Mucosa of stomach (tissue), 1 donor: ENCODE measurements around the gene NPM3.
A peak's percentile ranks its signal among the peaks of the same experiment; 100 is the strongest.
"Not testable (repeated sequence)": the region's sequence is repeated elsewhere in the genome, so short reads cannot be mapped to it uniquely, and the experiment has no call there.

ENCODE experiments used
- H3K27me3 ChIP-seq: one replicate; pipeline ENCODE4 v1.7.0; 2013; ENCODE audit warnings: mild to moderate bottlenecking, low read length; ENCODE audit not compliant: control insufficient read depth, insufficient read depth
- H3K36me3 ChIP-seq: one replicate; pipeline ENCODE4 v1.7.0; 2013; ENCODE audit warnings: low read length; ENCODE audit not compliant: control insufficient read depth, insufficient read depth
- H3K4me1 ChIP-seq: one replicate; pipeline ENCODE4 v1.7.0; 2013; ENCODE audit warnings: mild to moderate bottlenecking, low read length; ENCODE audit not compliant: control insufficient read depth, insufficient read depth
- H3K4me3 ChIP-seq: one replicate; pipeline ENCODE4 v1.7.0; 2013; ENCODE audit warnings: low read length
- H3K9ac ChIP-seq: one replicate; pipeline ENCODE4 v1.7.0; 2013; ENCODE audit warnings: mild to moderate bottlenecking, low read length, moderate library complexity
- H3K9me3 ChIP-seq: one replicate; pipeline ENCODE4 v1.7.0; 2013; ENCODE audit warnings: mild to moderate bottlenecking, low read length, moderate library complexity; ENCODE audit not compliant: control insufficient read depth
- donor health status: Pancreatic carcinoma.

Gene NPM3

DNA sequence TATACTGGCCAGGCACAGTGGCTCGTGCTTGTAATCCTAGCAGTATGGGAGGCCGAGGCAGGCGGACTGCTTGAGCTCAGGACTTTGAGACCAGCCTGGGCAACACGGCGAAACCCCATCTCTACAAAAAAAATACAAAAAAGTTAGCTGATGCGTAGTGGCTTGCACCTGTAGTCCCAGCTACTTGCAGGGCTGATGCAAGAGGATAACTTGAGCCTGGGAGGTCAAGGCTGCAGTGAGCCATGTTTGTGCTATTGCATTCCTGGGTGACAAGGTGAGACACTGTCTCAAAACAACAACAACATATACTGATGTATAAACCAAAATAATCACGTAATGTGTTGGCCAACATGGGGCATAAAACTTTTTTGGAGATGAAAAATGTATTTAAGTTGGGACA lies 6.4 kb upstream of the NPM3 start:
- Histone ChIP-seq H3K9ac (no peak overlapping the region), H3K36me3 (peaks cover 11% of the 10 kb centered on the region), H3K4me1 (no peaks in the 10 kb centered on the region), H3K9me3 (no peaks in the 10 kb centered on the region), H3K4me3 (no peak overlapping the region), H3K27me3 (no peaks in the 10 kb centered on the region)

DNA sequence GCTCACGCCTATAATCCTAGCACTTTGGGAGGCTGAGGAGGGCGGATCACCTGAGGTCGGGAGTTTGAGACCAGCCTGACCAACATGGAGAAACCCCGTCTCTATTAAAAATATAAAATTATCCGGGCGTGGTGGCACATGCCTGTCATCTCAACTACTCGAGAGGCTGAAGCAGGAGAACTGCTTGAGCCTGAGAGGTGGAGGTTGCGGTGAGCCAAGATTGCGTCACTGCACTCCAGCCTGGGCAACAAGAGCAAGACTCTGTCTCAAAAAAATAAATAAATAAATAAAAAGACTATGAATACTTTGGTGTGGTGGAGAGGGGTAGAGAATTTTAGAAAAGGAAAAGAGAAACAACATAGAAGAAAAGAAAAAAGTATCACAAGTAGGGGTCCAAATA lies 6.0 kb upstream of the NPM3 start:
- not testable (repeated sequence) for H3K9me3 ChIP-seq, H3K9ac ChIP-seq, H3K4me1 ChIP-seq, H3K4me3 ChIP-seq, H3K27me3 ChIP-seq
- H3K36me3 ChIP-seq, result peaks cover 11% of the 10 kb centered on the region

DNA sequence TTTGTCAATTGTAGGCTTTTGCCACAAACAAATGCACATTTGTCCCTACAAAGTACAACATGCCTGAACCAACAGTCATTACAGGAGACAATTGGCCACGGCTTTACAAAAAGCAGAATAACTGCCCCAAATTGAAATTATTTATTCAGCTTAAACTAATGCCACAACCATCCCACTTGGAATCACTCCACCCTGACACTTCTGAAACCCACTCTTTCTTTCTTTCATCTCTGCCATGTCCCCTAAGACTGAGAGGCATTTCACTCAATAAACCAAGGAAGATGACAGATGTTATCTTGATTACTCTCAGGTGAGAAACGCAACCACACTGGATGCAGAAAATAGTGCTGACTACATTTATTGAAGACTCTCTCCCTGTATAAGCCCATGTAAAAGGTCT lies 2.6 kb upstream of the NPM3 start:
- Histone ChIP-seq H3K4me3 (no peak overlapping the region), H3K4me1 (peaks cover 20% of the 10 kb centered on the region), H3K36me3 (peaks cover 11% of the 10 kb centered on the region), H3K27me3 (no peaks in the 10 kb centered on the region), H3K9me3 (no peaks in the 10 kb centered on the region), H3K9ac (no peak overlapping the region)

DNA sequence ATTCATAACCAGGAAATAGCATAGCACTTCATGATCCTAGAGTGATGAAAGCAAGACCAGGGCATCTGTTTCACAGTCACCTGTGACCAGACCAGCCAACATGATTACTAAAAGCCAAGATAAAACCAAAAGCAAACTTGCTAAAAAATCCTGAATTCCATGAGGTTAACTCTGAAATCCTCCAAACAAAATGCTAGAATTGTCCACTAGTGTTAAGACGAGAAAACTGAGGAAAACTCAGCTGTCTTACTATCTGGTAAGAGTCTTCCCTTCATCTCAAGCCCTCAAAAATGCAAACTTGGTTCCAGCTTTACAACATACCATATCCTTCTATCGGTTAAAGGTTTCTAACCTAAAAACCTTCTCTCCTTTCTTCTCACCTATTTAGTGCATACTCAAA lies 1.3 kb upstream of the NPM3 start:
- Histone ChIP-seq H3K9ac (no peak overlapping the region), H3K4me3 (no peak overlapping the region), H3K27me3 (peaks cover 5% of the 10 kb centered on the region), H3K9me3 (no peaks in the 10 kb centered on the region), H3K36me3 (peaks cover 11% of the 10 kb centered on the region), H3K4me1 (peaks cover 31% of the 10 kb centered on the region)

DNA sequence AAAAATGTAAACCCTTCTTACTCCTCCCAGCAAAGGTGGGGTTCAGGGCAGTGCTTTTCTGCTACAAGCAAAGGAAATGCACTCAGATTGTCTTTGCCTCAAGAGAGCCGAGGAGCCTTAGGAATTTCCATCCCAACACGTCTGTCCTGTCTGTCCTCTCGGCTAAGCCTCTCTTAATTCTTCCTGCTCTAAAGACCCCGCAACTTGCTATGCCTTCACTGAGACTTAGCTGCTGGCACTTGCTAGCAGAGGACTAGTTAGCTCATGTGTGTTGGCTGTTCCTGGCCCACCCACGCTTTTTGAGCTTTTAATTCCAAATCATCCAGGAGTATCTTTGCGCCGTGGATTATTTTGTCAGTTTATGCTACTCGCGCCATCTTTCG lies 481 bp upstream of the NPM3 start:
- Histone ChIP-seq H3K4me3 (no peak overlapping the region), H3K9me3 (no peaks in the 10 kb centered on the region), H3K27me3 (peaks cover 9% of the 10 kb centered on the region), H3K36me3 (peaks cover 11% of the 10 kb centered on the region), H3K4me1 (peaks cover 40% of the 10 kb centered on the region), H3K9ac (peak overlapping the region; percentile 54)

DNA sequence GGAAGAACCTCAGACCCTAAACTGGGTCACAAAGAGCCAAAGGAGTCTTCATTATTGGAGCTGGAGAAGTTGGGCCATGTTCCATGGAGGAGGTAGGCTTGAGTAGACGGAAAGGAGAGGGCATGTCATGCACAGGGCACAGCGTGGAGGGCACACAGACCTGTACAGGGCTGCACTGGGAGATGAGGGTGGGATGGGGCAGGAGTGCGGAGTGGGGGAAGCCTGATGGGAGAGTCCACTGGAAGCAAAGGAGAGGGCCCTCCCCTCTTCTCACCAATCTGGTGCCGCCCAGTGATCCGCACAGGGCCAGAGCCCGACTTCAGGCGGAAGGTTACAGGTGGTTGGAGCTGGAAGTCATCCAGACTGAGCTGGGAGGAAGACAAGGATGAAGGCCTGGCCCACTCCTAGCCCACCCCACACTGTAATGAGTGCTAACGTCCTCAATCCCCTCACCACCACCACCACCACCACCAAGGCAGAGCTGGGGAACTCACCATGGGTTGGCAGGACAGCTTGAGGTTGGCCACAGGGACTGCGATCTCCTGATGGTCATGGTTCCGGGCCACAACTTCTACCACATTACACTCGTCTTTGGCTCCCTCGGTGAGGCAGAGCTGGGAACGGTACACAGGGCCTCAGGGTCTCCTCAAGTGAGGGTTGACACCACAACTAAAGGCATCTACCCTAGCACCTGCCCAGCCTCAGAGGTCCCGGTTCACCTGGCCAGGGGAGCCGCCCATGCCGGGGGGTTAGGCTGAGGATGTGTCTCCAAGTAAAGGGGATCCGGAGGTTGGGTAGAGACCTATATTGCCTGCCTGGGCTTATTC lies 1.0 kb downstream of the NPM3 start:
- Histone ChIP-seq H3K9ac (peak overlapping the region; percentile 29), H3K4me1 (peaks cover 55% of the 10 kb centered on the region)

DNA sequence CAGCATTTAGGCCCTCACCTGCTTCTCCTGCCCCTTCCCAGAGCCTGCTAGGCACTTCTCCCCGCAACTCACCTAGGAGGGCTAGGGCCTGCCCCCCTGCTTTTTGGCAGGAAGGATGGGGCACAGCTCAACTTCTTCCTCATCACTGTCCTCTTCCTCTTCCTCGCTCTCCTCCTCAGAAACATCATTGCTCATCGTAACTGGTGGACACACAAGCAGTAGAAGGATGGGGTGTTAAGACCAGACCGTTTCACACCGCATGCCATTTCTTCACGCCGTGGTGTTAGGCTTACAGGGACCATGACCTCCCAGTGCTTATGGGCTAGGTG lies 1.6 kb downstream of the NPM3 start:
- no peak overlapping the region for H3K4me3 ChIP-seq
- peaks cover 22% of the 10 kb centered on the region for H3K27me3 ChIP-seq
- no peak overlapping the region for H3K9ac ChIP-seq
- peaks cover 55% of the 10 kb centered on the region for H3K4me1 ChIP-seq
- H3K9me3 ChIP-seq, result no peaks in the 10 kb centered on the region
- peaks cover 5% of the 10 kb centered on the region for H3K36me3 ChIP-seq

More for the DNA sequence above, 1.0 kb downstream of the NPM3 start:
- Histone ChIP-seq H3K9me3 (no peaks in the 10 kb centered on the region), H3K4me3 (peak overlapping the region; percentile 16), H3K36me3 (peaks cover 6% of the 10 kb centered on the region), H3K27me3 (peaks cover 16% of the 10 kb centered on the region)

DNA sequence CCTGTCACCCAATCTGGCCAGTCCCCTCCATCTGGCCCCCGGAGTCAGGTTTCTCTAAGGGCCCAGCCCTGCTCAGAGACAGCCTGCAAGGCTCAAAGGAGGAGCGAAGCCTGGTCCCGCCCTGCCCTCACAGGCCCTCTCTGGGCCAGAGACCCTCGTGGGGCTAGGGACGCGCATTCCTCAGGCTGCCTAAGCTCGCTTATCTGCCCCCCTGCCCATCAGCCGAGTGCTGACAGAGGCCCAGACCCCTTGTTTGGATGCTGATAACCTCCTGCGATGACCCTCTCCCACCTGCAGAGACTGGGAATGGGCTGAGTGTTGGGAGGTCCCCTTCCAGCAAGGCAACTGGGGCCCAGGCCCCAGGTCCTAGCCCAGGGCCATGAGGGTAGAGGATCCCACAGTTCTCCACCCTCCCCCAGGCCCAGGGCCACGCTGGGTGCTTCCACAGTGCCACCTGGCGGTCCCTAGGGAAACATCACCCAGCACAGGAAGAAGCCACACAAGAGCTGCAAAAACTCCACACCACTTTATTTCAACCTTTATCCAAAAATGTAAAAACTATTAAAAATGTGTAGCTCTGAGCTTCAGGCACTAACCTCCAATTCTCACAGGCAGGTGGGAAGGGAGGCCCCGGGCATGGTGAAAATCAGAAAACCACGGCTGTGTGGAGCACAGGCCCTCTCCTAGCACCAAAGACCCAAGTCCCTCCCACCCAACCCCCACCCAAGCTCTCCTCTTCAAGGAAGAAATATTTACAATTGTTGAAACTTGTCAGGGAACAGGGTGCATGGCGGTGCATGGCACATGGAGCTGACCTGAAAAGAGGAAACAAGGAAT lies 2.2 kb downstream of the NPM3 start:
- no peaks in the 10 kb centered on the region for H3K9me3 ChIP-seq
- H3K36me3 ChIP-seq, result peaks cover 4% of the 10 kb centered on the region
- H3K27me3 ChIP-seq, result peaks cover 27% of the 10 kb centered on the region
- no peak overlapping the region for H3K4me3 ChIP-seq
- no peak overlapping the region for H3K9ac ChIP-seq
- H3K4me1 ChIP-seq, result peaks cover 55% of the 10 kb centered on the region

DNA sequence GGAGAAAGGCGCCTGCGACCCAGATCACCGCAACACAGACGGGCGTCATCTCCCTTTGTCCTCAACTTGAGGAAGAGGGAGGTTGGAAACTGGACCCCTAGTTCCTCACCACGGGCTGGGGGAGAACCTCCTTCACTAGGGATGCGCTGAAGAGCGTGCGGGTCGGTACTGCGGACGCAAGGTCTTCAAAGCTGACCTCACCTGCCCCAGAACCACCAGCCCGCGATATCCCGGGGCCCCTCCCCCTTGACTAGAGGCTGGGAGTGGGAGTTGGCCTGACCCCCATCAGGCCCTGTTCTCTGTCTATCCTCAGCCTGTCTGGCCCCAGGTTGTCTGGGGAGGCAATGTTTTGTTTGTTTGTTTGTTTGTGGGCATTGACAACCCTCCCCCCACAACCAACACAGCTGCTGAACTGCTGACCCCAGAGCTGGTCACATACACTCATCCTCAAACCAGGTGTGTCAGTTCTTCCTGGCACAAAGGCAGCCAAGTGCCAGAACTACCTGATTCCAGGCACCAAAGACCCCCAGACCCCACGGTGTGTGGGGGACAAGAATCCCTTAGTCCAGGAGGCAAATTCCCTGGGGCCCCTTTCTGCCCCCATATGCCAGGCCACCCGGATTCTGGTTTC lies 2.9 kb downstream of the NPM3 start:
- no peaks in the 10 kb centered on the region for H3K9me3 ChIP-seq
- no peak overlapping the region for H3K9ac ChIP-seq
- H3K4me1 ChIP-seq, result peaks cover 57% of the 10 kb centered on the region
- H3K36me3 ChIP-seq, result no peaks in the 10 kb centered on the region
- no peak overlapping the region for H3K4me3 ChIP-seq
- peaks cover 30% of the 10 kb centered on the region for H3K27me3 ChIP-seq

DNA sequence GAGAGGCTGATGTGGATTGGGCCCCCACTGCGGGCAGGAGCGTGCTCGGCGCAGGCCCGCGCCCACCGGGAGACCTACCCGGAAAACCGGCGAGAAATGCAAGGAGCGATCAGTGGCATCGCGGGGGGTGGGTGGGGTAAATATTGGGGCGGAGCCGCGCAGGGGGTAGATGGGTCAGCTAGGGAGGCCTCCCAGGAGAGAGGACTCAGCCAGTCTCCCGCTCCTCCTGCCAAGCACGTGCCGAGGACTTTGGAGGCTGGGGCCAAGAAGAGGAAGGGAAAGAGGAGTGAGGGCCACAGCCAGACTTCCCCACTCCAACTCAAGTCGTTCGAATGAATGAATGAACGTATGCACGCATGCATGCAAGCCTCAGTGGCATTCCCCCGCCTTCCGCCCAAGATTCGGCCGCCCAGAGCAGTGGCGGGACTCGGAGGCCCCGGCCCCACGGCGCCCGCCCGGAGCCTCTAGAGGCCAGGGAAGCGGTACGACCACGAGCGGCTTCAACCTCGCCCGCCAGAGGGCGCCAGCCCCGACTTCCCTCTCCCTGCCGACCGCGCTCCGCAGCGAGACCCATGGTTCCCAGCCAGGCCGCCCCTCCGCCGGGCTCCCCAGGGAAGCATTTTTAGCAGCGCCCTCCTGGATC lies 3.6 kb downstream of the NPM3 start:
- H3K9me3 ChIP-seq, result no peaks in the 10 kb centered on the region
- H3K9ac ChIP-seq, result peak overlapping the region; percentile 48
- peaks cover 36% of the 10 kb centered on the region for H3K27me3 ChIP-seq
- no peaks in the 10 kb centered on the region for H3K36me3 ChIP-seq
- peaks cover 63% of the 10 kb centered on the region for H3K4me1 ChIP-seq
- H3K4me3 ChIP-seq, result peak overlapping the region; percentile 67

DNA sequence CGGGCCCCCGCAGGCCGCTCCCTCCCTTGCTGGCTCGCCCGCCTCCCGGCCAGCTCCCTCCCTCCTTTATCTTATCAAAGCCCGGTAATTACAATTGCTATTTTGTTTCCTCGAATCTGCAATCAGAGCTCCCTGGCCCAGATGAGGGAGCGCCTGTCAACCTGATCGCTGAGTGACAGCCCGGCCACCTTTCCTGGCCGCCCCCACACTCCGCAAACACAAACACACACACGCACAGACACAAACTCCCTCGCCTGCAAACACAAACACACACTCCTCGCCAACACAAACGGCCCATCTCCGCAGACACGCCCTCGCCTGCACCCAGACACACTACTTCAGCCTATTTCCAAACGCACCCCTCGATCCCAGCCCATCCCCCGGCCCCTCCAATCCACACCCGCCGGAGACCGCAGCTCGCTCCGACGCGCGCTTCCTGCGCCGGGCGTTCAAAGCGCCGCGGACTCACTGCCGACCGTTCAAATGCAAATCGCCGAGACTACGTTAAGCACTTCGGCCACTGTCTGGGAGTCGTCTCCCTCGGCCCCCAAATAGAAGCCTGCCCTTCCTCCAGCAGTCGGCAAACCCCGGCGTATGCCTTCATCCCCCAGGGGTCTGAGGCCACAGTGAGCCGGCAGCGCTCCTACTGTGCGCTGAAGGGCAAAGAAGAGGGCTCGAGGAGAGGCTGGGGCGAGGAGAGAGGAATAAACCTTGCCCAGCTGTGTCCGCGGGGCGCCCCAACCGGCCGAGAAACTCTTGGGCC lies 4.3 kb downstream of the NPM3 start:
- H3K4me1 ChIP-seq, result peaks cover 63% of the 10 kb centered on the region
- H3K36me3 ChIP-seq, result no peaks in the 10 kb centered on the region
- H3K4me3 ChIP-seq, result peak overlapping the region; percentile 67
- peaks cover 43% of the 10 kb centered on the region for H3K27me3 ChIP-seq
- no peaks in the 10 kb centered on the region for H3K9me3 ChIP-seq
- peak overlapping the region; percentile 48 for H3K9ac ChIP-seq
